Measurements from ENCODE around the gene GGTA1.
A peak's percentile ranks its signal among the peaks of the same experiment; 100 is the strongest.
"Not testable (repeated sequence)": the region's sequence is repeated elsewhere in the genome, so short reads cannot be mapped to it uniquely, and the experiment has no call there.

GGTA1 gene

DNA sequence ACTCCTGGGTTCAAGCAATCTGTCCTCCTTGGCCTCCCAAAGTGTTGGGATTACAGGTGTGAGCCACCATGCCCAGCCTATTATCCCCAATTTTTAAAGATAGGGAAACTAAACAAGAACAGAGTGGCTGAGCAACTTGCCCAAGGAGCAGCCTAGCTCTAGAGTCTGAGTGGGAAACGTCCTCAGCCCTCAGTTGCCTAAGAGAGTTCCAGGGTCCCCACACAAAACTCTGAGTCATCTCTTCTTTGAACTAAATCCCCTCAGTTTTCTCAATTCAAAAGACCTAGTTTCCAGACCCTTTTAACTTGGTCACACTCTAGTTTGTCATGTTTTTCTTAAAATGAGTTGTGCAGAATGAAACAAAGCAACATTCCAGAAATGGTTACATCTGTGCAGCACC is 33.5 kb downstream of the GGTA1 start:
- DNase-seq, result no peak
- WGBS (ENCODE audit: insufficient coverage), result 100% methylated on average over 1 of the region's 1 CpG
- Histone ChIP-seq H3K4me1 (ENCODE audit: control extremely low read depth in 1 of 4, control insufficient read depth in 4 of 4, insufficient read depth in 4 of 4, low read length in 3 of 4) (peaks cover 0 to 5% (median 1%) of the 10 kb centered on the region in 4 experiments), H3K9me3 (ENCODE audit: control extremely low read depth in 1 of 5, control insufficient read depth in 4 of 5, insufficient read depth in 2 of 5, low read depth in 1 of 5, low read length in 4 of 5) (no peaks in the 10 kb centered on the region), H3K4me3 (ENCODE audit: control insufficient read depth in 1 of 7, extremely low read depth in 1 of 7, insufficient read depth in 4 of 7, low read depth in 2 of 7, low read length in 6 of 7) (no peak overlapping the region), H3K27me3 (replicated peaks in 2 of 5; ENCODE audit: control insufficient read depth in 4 of 5, insufficient read depth in 5 of 5, low read length in 4 of 5) (no peaks in the 10 kb centered on the region), H3K36me3 (ENCODE audit: control insufficient read depth in 4 of 4, insufficient read depth in 4 of 4, low read length in 3 of 4) (no peaks in the 10 kb centered on the region), H3K27ac (ENCODE audit: insufficient read depth in 1 of 2, low read depth in 1 of 2, low read length in 2 of 2, poor library complexity in 1 of 2, severe bottlenecking in 2 of 2) (no peak overlapping the region)
- ChIA-PET CTCF (interaction anchor here (0.7 to 2.1 kb wide), 2 partner anchors 8 to 151 kb away, joined by 3 to 5 read pairs; no protein-coding TSS in a partner anchor), POLR2A (interaction anchor here (0.7 kb wide), 1 partner anchor 155 kb away, joined by 3 read pairs; no protein-coding TSS in a partner anchor)

DNA sequence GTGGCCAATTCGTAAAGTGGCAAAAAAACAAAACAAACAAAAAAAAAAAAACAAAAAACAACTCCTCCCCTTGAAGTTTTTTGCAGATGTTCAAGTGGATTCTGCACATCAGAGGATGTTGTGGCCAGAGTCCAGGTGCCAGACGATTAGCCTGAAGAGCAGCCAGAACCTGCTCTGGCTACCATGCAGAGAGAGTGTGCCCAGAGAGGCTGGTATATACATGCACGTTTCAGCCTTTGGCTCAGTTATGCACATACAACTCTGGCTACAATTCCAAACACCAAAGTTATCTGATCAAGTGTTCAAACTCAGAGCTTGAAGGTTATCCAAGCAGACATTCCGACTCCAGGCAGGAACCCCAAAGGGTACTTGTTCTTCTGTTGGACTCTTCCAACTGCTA is 34.7 kb downstream of the GGTA1 start:
- WGBS (ENCODE audit: insufficient coverage), result 86% methylated on average over 3 of the region's 4 CpGs
- DNase-seq, result no peak
- H3K4me3 ChIP-seq (ENCODE audit: control insufficient read depth in 1 of 7, extremely low read depth in 1 of 7, insufficient read depth in 4 of 7, low read depth in 2 of 7, low read length in 6 of 7), result no peak overlapping the region
- H3K27me3 ChIP-seq (replicated peaks in 2 of 5; ENCODE audit: control insufficient read depth in 4 of 5, insufficient read depth in 5 of 5, low read length in 4 of 5), result no peaks in the 10 kb centered on the region
- no peaks in the 10 kb centered on the region for H3K9me3 ChIP-seq (ENCODE audit: control extremely low read depth in 1 of 5, control insufficient read depth in 4 of 5, insufficient read depth in 2 of 5, low read depth in 1 of 5, low read length in 4 of 5)
- H3K27ac ChIP-seq (ENCODE audit: insufficient read depth in 1 of 2, low read depth in 1 of 2, low read length in 2 of 2, poor library complexity in 1 of 2, severe bottlenecking in 2 of 2), result no peak overlapping the region
- ChIA-PET CTCF (interaction anchor here (0.7 to 5.3 kb wide), 6 partner anchors 9 to 72 kb away, joined by 3 to 26 read pairs (median 4); partner anchors contain the start of gene GGTA1), POLR2A (no interaction called here)
- H3K36me3 ChIP-seq (ENCODE audit: control insufficient read depth in 4 of 4, insufficient read depth in 4 of 4, low read length in 3 of 4), result no peaks in the 10 kb centered on the region
- H3K4me1 ChIP-seq (ENCODE audit: control extremely low read depth in 1 of 4, control insufficient read depth in 4 of 4, insufficient read depth in 4 of 4, low read length in 3 of 4), result peaks cover 0 to 6% (median 0%) of the 10 kb centered on the region in 4 experiments

DNA sequence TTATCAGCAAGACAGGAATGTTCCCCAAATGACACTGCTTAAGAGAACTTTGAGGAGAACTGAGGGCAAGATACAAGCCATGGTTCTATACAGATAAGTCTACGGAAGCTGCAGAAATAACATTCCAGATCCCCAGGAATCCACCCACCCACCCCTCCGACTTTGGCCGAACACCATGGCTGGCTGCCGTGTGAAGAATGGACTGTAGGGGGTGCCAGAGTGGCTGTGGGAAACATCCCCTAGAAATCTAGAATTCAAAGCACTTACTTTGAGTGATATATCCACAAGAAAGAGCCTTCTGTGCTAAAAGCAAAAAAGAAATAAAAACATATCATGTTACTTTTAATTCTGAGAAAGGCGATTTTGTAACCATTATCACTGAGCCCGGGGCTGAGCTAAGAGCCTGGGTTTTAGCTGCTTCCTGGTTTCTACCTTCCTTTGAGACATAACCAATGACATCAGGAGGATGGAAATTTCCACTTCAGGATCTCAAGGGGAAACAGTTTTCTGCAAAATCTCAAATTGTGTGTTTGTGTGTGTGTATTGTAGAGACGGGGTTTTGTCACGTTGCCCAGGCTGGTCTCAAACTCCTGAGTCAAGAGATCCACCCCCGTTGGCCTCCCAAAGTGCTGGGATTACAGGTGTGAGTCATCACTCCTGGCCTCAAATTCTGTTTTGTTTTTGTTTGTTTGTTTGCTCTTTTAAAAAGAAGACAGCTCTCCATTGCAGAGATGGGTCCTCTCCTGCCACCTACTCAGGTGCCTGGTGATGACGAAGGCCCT is 36.4 kb downstream of the GGTA1 start:
- no peaks in the 10 kb centered on the region for H3K9me3 ChIP-seq (ENCODE audit: control extremely low read depth in 1 of 5, control insufficient read depth in 4 of 5, insufficient read depth in 2 of 5, low read depth in 1 of 5, low read length in 4 of 5)
- no peak overlapping the region for H3K27ac ChIP-seq (ENCODE audit: insufficient read depth in 1 of 2, low read depth in 1 of 2, low read length in 2 of 2, poor library complexity in 1 of 2, severe bottlenecking in 2 of 2)
- H3K36me3 ChIP-seq (ENCODE audit: control insufficient read depth in 4 of 4, insufficient read depth in 4 of 4, low read length in 3 of 4), result no peaks in the 10 kb centered on the region
- no peaks in the 10 kb centered on the region for H3K27me3 ChIP-seq (replicated peaks in 2 of 5; ENCODE audit: control insufficient read depth in 4 of 5, insufficient read depth in 5 of 5, low read length in 4 of 5)
- H3K4me3 ChIP-seq (ENCODE audit: control insufficient read depth in 1 of 7, extremely low read depth in 1 of 7, insufficient read depth in 4 of 7, low read depth in 2 of 7, low read length in 6 of 7), result no peak overlapping the region
- 37% methylated on average over 7 of the region's 10 CpGs for WGBS (ENCODE audit: insufficient coverage)
- CTCF ChIA-PET, result interaction anchor here (0.6 to 5.3 kb wide), 20 partner anchors 8 to 827 kb away, joined by 3 to 36 read pairs (median 8); partner anchors contain the start of gene GGTA1
- POLR2A ChIA-PET, result interaction anchor here (0.8 kb wide), 1 partner anchor 75 kb away, joined by 3 read pairs; no protein-coding TSS in a partner anchor
- DNase-seq, result peak; percentile 42 to 64 (median 54)
- peaks cover 0 to 6% (median 0%) of the 10 kb centered on the region in 4 experiments for H3K4me1 ChIP-seq (ENCODE audit: control extremely low read depth in 1 of 4, control insufficient read depth in 4 of 4, insufficient read depth in 4 of 4, low read length in 3 of 4)

DNA sequence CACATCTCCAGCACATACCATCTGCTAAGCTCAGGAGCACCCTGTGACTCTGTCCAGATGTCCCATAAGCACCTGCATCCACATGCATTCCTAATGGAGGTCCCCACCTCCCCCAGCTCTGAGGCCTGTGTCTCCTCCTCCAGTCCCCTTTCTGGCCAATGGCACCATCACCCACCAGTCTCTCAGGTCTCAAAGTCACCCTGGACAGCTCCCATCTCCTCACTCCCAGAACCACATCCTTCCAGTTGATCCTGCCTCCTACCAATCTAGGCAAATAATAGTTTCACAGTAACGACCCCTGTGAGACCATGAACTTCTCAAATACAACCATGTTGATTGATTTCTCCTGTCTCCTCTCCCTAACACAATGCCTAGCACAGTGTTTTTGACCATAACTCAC is 40.1 kb downstream of the GGTA1 start:
- ChIA-PET POLR2A (no interaction called here), CTCF (interaction anchor here (0.8 kb wide), 1 partner anchor 10 kb away, joined by 3 read pairs; no protein-coding TSS in a partner anchor)
- DNase-seq, result no peak
- Histone ChIP-seq H3K36me3 (ENCODE audit: control insufficient read depth in 4 of 4, insufficient read depth in 4 of 4, low read length in 3 of 4) (no peaks in the 10 kb centered on the region), H3K27me3 (replicated peaks in 2 of 5; ENCODE audit: control insufficient read depth in 4 of 5, insufficient read depth in 5 of 5, low read length in 4 of 5) (no peaks in the 10 kb centered on the region), H3K4me3 (ENCODE audit: control insufficient read depth in 1 of 7, extremely low read depth in 1 of 7, insufficient read depth in 4 of 7, low read depth in 2 of 7, low read length in 6 of 7) (no peak overlapping the region), H3K9me3 (ENCODE audit: control extremely low read depth in 1 of 5, control insufficient read depth in 4 of 5, insufficient read depth in 2 of 5, low read depth in 1 of 5, low read length in 4 of 5) (no peaks in the 10 kb centered on the region), H3K4me1 (ENCODE audit: control extremely low read depth in 1 of 4, control insufficient read depth in 4 of 4, insufficient read depth in 4 of 4, low read length in 3 of 4) (peaks cover 5 to 22% (median 10%) of the 10 kb centered on the region in 4 experiments), H3K27ac (ENCODE audit: insufficient read depth in 1 of 2, low read depth in 1 of 2, low read length in 2 of 2, poor library complexity in 1 of 2, severe bottlenecking in 2 of 2) (no peak overlapping the region)
- WGBS (ENCODE audit: insufficient coverage), result 80% methylated on average over 1 of the region's 1 CpG

DNA sequence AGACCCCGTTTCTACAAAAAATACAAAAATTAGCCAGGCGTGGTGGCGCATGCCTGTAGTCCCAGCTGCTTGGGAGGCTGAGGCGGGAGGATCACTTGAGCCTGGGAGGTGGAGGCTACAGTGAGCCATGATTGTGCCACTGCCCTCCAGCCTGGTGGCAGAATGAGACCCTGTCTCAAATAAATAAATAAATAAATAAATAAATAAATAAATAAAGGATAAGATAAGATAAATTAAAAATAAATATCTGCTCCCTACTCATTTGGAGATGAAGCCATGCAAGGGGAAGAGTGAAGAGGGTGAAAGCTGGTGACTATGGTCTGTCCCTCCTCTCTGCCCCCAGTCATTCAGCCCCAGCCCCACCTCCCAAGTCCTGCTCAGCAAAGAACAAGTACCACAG is 41.2 kb downstream of the GGTA1 start:
- H3K4me1 ChIP-seq (ENCODE audit: control extremely low read depth in 1 of 4, control insufficient read depth in 4 of 4, insufficient read depth in 4 of 4, low read length in 3 of 4), result peaks cover 5 to 29% (median 16%) of the 10 kb centered on the region in 4 experiments
- not testable (repeated sequence) for DNase-seq; H3K9me3 ChIP-seq (ENCODE audit: control extremely low read depth in 1 of 5, control insufficient read depth in 4 of 5, insufficient read depth in 2 of 5, low read depth in 1 of 5, low read length in 4 of 5); H3K27ac ChIP-seq (ENCODE audit: insufficient read depth in 1 of 2, low read depth in 1 of 2, low read length in 2 of 2, poor library complexity in 1 of 2, severe bottlenecking in 2 of 2); H3K36me3 ChIP-seq (ENCODE audit: control insufficient read depth in 4 of 4, insufficient read depth in 4 of 4, low read length in 3 of 4); H3K4me3 ChIP-seq (ENCODE audit: control insufficient read depth in 1 of 7, extremely low read depth in 1 of 7, insufficient read depth in 4 of 7, low read depth in 2 of 7, low read length in 6 of 7); H3K27me3 ChIP-seq (replicated peaks in 2 of 5; ENCODE audit: control insufficient read depth in 4 of 5, insufficient read depth in 5 of 5, low read length in 4 of 5)
- POLR2A ChIA-PET, result interaction anchor here (0.6 kb wide), 1 partner anchor 660 kb away, joined by 3 read pairs; no protein-coding TSS in a partner anchor
- CTCF ChIA-PET, result interaction anchor here (0.6 to 2.4 kb wide), 3 partner anchors 8 to 246 kb away, joined by 3 to 5 read pairs (median 4); no protein-coding TSS in a partner anchor
- WGBS (ENCODE audit: insufficient coverage), result 100% methylated on average over 4 of the region's 4 CpGs

DNA sequence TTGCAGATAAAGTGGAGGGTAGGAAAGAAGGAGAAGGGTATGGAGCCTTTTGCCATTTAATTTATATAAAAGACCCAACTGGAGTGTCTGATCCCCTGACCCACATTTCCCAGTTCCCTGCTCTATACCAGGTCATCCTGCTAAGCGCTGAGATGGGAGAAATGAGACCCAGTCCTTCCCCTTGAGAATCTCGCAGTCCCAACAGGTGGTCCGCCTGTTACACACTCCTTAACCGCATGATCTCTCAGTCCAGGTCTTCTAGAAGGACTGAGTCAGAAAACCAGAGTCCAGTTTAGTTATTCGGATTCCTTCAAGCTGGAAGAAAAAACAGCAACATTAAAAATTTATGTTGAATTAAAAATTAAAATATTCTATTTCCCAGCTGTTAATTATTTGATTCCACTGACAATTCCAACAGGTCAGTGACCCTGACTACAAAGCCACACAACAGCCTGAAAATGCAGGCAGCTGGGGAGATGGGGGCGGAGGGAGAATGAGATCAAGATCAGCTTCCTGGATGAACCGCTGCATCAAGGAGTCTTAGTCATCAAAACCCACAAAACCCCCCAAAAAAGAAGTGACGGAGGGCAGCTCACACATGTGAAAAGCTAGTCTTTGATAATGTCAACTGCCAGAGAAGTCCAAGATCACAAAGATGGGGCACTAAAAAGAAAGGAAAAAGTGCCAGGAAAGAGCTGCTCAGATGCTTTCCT is 44.0 kb downstream of the GGTA1 start:
- peak; percentile 79 to 94 (median 92) for DNase-seq
- Histone ChIP-seq H3K27me3 (replicated peaks in 2 of 5; ENCODE audit: control insufficient read depth in 4 of 5, insufficient read depth in 5 of 5, low read length in 4 of 5) (no peaks in the 10 kb centered on the region), H3K4me3 (ENCODE audit: control insufficient read depth in 1 of 7, extremely low read depth in 1 of 7, insufficient read depth in 4 of 7, low read depth in 2 of 7, low read length in 6 of 7) (peak overlapping the region in 1 of 7 experiments; percentile 28), H3K27ac (ENCODE audit: insufficient read depth in 1 of 2, low read depth in 1 of 2, low read length in 2 of 2, poor library complexity in 1 of 2, severe bottlenecking in 2 of 2) (no peak overlapping the region), H3K36me3 (ENCODE audit: control insufficient read depth in 4 of 4, insufficient read depth in 4 of 4, low read length in 3 of 4) (no peaks in the 10 kb centered on the region), H3K4me1 (ENCODE audit: control extremely low read depth in 1 of 4, control insufficient read depth in 4 of 4, insufficient read depth in 4 of 4, low read length in 3 of 4) (peaks cover 5 to 38% (median 32%) of the 10 kb centered on the region in 4 experiments), H3K9me3 (ENCODE audit: control extremely low read depth in 1 of 5, control insufficient read depth in 4 of 5, insufficient read depth in 2 of 5, low read depth in 1 of 5, low read length in 4 of 5) (no peaks in the 10 kb centered on the region)
- WGBS (ENCODE audit: insufficient coverage), result 80% methylated on average over 5 of the region's 8 CpGs
- POLR2A ChIA-PET, result interaction anchor here (0.8 to 1.0 kb wide), 2 partner anchors 12 to 29 kb away, joined by 3 to 4 read pairs; no protein-coding TSS in a partner anchor
- CTCF ChIA-PET, result interaction anchor here (0.7 to 9.6 kb wide), 8 partner anchors 8 to 403 kb away, joined by 3 to 68 read pairs (median 3); no protein-coding TSS in a partner anchor

Measured in common myeloid progenitor, CD34-positive (primary cell).